Ascending aorta (tissue), 2 donors: Measurements from ENCODE around the gene SALL4. TPM values are rescaled to one million over a fixed set of nuclear protein-coding genes. Genes with fewer than 3 reads are reported as not detected.

Experiments used
- DNase-seq, 2 donors: peaks; one replicate each; pipeline ENCODE4 v3.0.0-alpha.2; 2019; ENCODE audit warnings: low spot score in 2 of 2
- H3K27ac ChIP-seq, 2 donors: fragments of 200-600 bp; sonication (generic); one replicate each; pipeline ENCODE4 v1.5.1; 2016 to 2017; ENCODE audit warnings: mild to moderate bottlenecking in 1 of 2
- H3K27me3 ChIP-seq: fragments of 200-600 bp; sonication (generic); one replicate; pipeline ENCODE4 v1.5.1; 2017
- H3K36me3 ChIP-seq, 2 donors: fragments of 200-600 bp; sonication (generic); one replicate each; pipeline ENCODE4 v1.5.1; 2016
- H3K4me1 ChIP-seq, 2 donors: fragments of 200-600 bp; sonication (generic); one replicate each; pipeline ENCODE4 v1.5.1; 2016 to 2017; ENCODE audit warnings: mild to moderate bottlenecking in 1 of 2
- H3K4me3 ChIP-seq, 2 donors: fragments of 200-600 bp; sonication (generic); one replicate each; pipeline ENCODE4 v1.5.1; 2016 to 2017; ENCODE audit warnings: mild to moderate bottlenecking in 1 of 2
- H3K9me3 ChIP-seq, 2 donors: fragments of 200-600 bp; sonication (generic); one replicate each; pipeline ENCODE4 v1.5.1; 2016
- CTCF ChIP-seq, 3 experiments: fragments of 200-600 bp in 2 of 3; fragments of 450-650 bp in 1 of 3; sonication (generic) in 2 of 3; IDR thresholded peaks; one replicate each; pipeline ENCODE4 v1.5.1; 2016 to 2019; ENCODE audit warnings: antibody characterized with exemption in 3 of 3, mild to moderate bottlenecking in 1 of 3, moderate library complexity in 1 of 3
- intact Hi-C: fragments of 100-400 bp; cut with DNase I; formaldehyde crosslinking; loops from one replicate; pipeline ENCODE4 v1.15.1; 2023
- total RNA-seq: library from RNA; depleted of rRNA; stranded (reverse); fragments of >200 nt; gene quantifications from one replicate; pipeline ENCODE4 v1.1.0, GENCODE V29; 2016

SALL4 gene
- not detected for total RNA-seq

- no peaks in the 10 kb centered on the region for H3K36me3 ChIP-seq
- H3K9me3 ChIP-seq, result no peaks in the 10 kb centered on the region
- H3K4me1 ChIP-seq, result peaks cover 11 to 17% of the 10 kb centered on the region in 2 donors
- intact Hi-C loops, result no loop called here
- peak within 1 kb of the TSS; percentile 31 to 51 for H3K4me3 ChIP-seq
- no peak for TF ChIP-seq CTCF (IDR thresholded peaks at IDR 0.05)
- H3K27ac ChIP-seq, result no peak within 1 kb of the TSS
- peaks cover 26% of the 10 kb centered on the region for H3K27me3 ChIP-seq
- no peak for DNase-seq
Measured at GRCh38 chr20:51802170-51802751, at the start of gene SALL4. Gene SALL4 (minus strand): TSS chr20:51802521. CDS start chr20:51802408, 113 bp downstream.

- Histone ChIP-seq H3K36me3 (no peaks in the 10 kb centered on the region), H3K4me1 (no peaks in the 10 kb centered on the region), H3K4me3 (no peak overlapping the region), H3K27me3 (no peaks in the 10 kb centered on the region), H3K27ac (no peak overlapping the region), H3K9me3 (no peaks in the 10 kb centered on the region)
- intact Hi-C loops, result no loop called here
- no peak for TF ChIP-seq CTCF (IDR thresholded peaks at IDR 0.05)
- no peak for DNase-seq
Measured at GRCh38 chr20:51848346-51848745, 46.0 kb upstream of the SALL4 start.

- H3K4me1 ChIP-seq, result no peaks in the 10 kb centered on the region
- H3K9me3 ChIP-seq, result no peaks in the 10 kb centered on the region
- no peaks in the 10 kb centered on the region for H3K36me3 ChIP-seq
- H3K4me3 ChIP-seq, result no peak overlapping the region
- TF ChIP-seq CTCF (IDR thresholded peaks at IDR 0.05), result no peak
- H3K27ac ChIP-seq, result no peak overlapping the region
- no peak for DNase-seq
- no peaks in the 10 kb centered on the region for H3K27me3 ChIP-seq
- intact Hi-C loops, result no loop called here
Measured at GRCh38 chr20:51840865-51841264, 38.5 kb upstream of the SALL4 start.

GRCh38 chr20:51837876-51838420, 35.6 kb upstream of the SALL4 start:
- Histone ChIP-seq H3K4me3 (no peak overlapping the region), H3K36me3 (no peaks in the 10 kb centered on the region), H3K4me1 (no peaks in the 10 kb centered on the region), H3K27me3 (no peaks in the 10 kb centered on the region), H3K9me3 (no peaks in the 10 kb centered on the region), H3K27ac (no peak overlapping the region)
- TF ChIP-seq CTCF (IDR thresholded peaks at IDR 0.05), result no peak
- DNase-seq, result no peak
- intact Hi-C loops, result no loop called here

- TF ChIP-seq CTCF (IDR thresholded peaks at IDR 0.05), result no peak
- Histone ChIP-seq H3K4me1 (no peaks in the 10 kb centered on the region), H3K4me3 (no peak overlapping the region), H3K36me3 (no peaks in the 10 kb centered on the region), H3K27me3 (no peaks in the 10 kb centered on the region), H3K27ac (no peak overlapping the region), H3K9me3 (no peaks in the 10 kb centered on the region)
- intact Hi-C loops, result no loop called here
- DNase-seq, result no peak
Measured at GRCh38 chr20:51837436-51837835, 35.1 kb upstream of the SALL4 start.
